Measurements from ENCODE around the gene ZMAT3. TPM values are rescaled to one million over a fixed set of nuclear protein-coding genes. Genes with fewer than 3 reads are reported as not detected.

ZMAT3 gene
- total and polyA plus RNA-seq, 2 of the 4 experiments (the other 2 are of a cell fraction) = 11.7 to 14.3 TPM

GRCh38 chr3:178987745-178988144 is 83.9 kb downstream of the ZMAT3 start:
- H3K4me2 ChIP-seq (ENCODE audit: low read depth, low read length) = no peak overlapping the region
- no peak overlapping the region for H4K91ac ChIP-seq (ENCODE audit: insufficient read depth, low read depth, low read length)
- no peaks in the 10 kb centered on the region for H4K20me1 ChIP-seq (ENCODE audit: insufficient read depth, low read length)
- no peak overlapping the region for H2AK9ac ChIP-seq (replicated peaks; ENCODE audit: low read depth, low read length, poor library complexity)
- ChIA-PET CTCF (no interaction called here), POLR2A (ENCODE audit: unreplicated experiment) (no interaction called here)
- no peaks in the 10 kb centered on the region for H3K36me3 ChIP-seq (ENCODE audit: control insufficient read depth, insufficient read depth, low read length)
- dilution Hi-C loops (cut with HindIII; ENCODE audit: low sequenced_read_pairs, unreplicated experiment) (no loop called here), in situ Hi-C loops (cut with MboI; ENCODE audit: low sequenced_read_pairs) (no loop called here), intact Hi-C loops (cut with micrococcal nuclease) (no loop called here)
- H3K4me3 ChIP-seq (ENCODE audit: insufficient read depth, low read depth, low read length) = no peak overlapping the region
- H3K9me1 ChIP-seq (ENCODE audit: insufficient read depth, low read length) = no peaks in the 10 kb centered on the region
- DNase-seq (no peak), ATAC-seq (ENCODE audit: low read depth) (no peak)
- H3K4ac ChIP-seq (ENCODE audit: low read depth, low read length) = no peak overlapping the region
- no peak overlapping the region for H3K27ac ChIP-seq (ENCODE audit: insufficient read depth, low read length)
- H2BK120ac ChIP-seq (ENCODE audit: low read depth, low read length) = no peak overlapping the region
- no peak overlapping the region for H2AK5ac ChIP-seq (ENCODE audit: low read depth, low read length)
- H3K18ac ChIP-seq (ENCODE audit: low read depth, low read length) = no peak overlapping the region
- H2BK20ac ChIP-seq (ENCODE audit: low read depth, low read length) = no peak overlapping the region
- H2AFZ ChIP-seq (replicated peaks; ENCODE audit: low read length, poor library complexity) = no peak overlapping the region
- H3K56ac ChIP-seq (ENCODE audit: extremely low read depth, insufficient read depth, low read length) = no peak overlapping the region
- no peak overlapping the region for H3K23ac ChIP-seq (ENCODE audit: low read depth, low read length)
- no peaks in the 10 kb centered on the region for H3K79me1 ChIP-seq (ENCODE audit: low read depth in 1 of 2, low read length in 2 of 2)
- no TSS peak for BruUV-seq (replicated peaks)
- peaks cover 19% of the 10 kb centered on the region for H3K9me3 ChIP-seq (ENCODE audit: control insufficient read depth, insufficient read depth, low read length)
- H4K8ac ChIP-seq (ENCODE audit: low read depth in 2 of 2, low read length in 2 of 2) = no peak overlapping the region
- WGBS, 2 experiments (ENCODE audit: extremely low coverage in 2 of 2, insufficient read length in 1 of 2) = no CpG with 5 or more reads among the region's 1 CpG
- H2BK15ac ChIP-seq (ENCODE audit: low read depth, low read length) = no peak overlapping the region
- H4K5ac ChIP-seq (ENCODE audit: low read depth, low read length) = no peak overlapping the region
- no peaks in the 10 kb centered on the region for H3K27me3 ChIP-seq (ENCODE audit: control insufficient read depth, insufficient read depth, low read length)
- H2BK5ac ChIP-seq (ENCODE audit: low read depth, low read length, poor library complexity, severe bottlenecking) = no peak overlapping the region
- TF ChIP-seq ELK1 (IDR thresholded peaks at IDR 0.05; ENCODE audit: borderline replicate concordance, low read depth, low read length) (no peak), NFE2L2 (IDR thresholded peaks at IDR 0.05; ENCODE audit: low read depth, low read length) (no peak), RAD21 (IDR thresholded peaks at IDR 0.05; ENCODE audit: low read length) (no peak), MXI1 (IDR thresholded peaks at IDR 0.05; ENCODE audit: borderline replicate concordance, low read depth, low read length) (no peak), POLR2A (IDR thresholded peaks at IDR 0.05; ENCODE audit: low read depth, low read length) (no peak)
- no peak overlapping the region for H3K14ac ChIP-seq (replicated peaks; ENCODE audit: low read depth, low read length)
- no peaks in the 10 kb centered on the region for H3K4me1 ChIP-seq (ENCODE audit: control insufficient read depth, insufficient read depth, low read length)
- no peak overlapping the region for H3K9ac ChIP-seq (ENCODE audit: low read depth, low read length)

Data from IMR-90 (cell line).